ENCODE results near the gene KRTAP5-1.

KRTAP5-1 gene

DNA sequence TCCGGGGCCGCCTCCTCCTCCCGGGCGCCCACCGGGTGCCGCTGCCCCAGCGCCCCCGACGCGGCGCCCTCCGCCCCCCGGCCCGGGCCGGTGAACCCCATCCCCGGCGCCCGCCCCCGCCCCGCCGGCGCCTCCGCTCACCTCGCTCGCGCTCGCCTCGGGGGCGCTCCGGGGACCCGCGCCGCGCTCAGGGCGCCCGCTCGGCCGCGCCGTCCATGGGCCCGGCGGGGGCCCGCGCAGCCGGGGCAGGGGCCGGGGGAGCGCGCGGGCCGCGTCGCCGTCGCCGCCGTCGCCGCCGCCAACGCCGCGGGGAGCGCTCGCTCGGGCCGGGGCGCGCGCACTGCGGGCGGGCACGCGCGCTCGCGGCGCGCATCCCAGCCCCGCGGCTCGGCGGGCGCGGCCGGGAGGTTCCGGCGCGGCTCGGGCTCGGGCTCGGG lies 13.3 kb downstream of the KRTAP5-1 start:
- no peak for DNase-seq

DNA sequence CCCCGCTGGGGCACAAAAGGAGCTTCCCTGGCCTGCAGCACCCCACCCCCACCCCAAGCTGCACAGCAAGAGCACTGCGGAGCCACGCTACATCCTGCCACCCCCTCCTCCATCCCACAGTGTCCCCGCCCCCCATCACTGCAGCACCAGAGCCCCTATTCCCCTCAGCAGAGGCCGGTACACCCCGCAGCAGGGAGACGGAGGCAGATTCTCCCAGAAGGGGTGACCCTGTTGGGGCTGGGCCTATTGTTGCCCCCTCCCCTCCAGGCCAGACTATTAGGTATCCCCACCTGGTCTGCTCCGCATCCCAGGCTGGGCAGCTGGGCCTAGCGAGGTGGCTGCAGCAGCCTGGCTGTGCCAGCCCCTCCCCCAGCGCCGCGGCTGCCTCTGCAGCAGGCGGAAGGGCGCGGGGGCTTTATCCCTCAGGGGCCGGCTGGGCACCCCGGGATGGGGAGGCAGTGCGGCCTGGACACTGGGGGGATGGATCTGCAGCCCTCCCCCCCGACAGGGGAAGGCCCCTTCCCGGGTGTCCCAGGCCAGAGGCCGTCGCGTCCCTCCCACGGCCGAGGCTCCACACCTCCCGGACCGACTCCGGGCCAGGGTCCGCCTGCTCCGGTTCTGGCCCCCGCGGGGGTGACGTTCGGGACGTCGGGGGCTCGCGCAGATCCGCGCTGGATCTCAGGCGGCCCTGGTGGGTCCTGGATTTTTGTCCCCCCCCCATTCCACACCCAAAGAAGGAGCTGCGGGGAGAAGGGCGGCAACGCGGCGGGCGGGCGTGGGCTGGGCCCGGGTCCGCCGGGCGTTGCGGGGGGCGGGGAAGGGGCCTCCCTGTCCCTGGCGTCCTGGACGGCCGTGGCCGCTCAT lies 14.0 kb downstream of the KRTAP5-1 start:
- peak; percentile 72 for DNase-seq

DNA sequence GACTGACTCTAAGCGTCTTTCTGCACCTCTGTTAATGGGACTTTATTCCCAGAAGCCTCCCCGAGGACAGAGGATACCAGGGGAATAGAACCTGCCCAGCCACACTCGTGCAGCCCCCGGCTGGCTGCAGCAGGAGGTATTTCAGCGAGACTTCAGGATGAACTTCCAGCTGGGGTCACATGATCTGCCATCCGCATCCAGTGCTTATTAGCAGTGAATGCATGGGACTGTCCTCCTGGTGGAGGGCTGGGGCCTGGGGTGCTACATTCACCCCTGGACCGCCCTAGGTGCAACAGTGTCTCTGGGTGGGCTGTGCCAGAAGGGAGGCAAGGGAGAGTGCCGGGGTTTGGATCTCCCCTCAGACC lies 14.6 kb downstream of the KRTAP5-1 start:
- DNase-seq = no peak

DNA sequence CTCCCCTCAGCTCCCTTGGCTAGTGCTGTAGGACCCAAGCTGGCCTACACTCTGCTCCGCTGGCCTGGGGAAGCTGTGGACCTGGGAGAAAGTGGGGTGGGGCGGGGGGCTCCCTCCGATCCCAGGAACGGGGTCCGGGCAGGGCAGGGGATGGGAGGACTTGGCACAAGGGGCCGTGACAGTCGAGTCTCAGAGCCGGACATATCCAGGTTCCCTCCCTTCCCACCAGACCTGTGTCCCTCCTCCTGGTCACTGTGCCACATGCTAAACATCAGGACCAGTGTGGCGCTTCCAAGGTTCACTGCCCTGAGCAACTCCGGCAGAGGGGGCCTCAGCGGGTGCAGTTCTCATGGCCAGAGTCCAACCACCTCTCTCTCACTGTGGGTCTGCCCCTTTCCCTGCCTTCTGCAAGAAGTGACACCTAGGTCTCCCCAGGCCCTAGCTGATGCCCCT lies 15.1 kb downstream of the KRTAP5-1 start:
- no peak for DNase-seq

DNA sequence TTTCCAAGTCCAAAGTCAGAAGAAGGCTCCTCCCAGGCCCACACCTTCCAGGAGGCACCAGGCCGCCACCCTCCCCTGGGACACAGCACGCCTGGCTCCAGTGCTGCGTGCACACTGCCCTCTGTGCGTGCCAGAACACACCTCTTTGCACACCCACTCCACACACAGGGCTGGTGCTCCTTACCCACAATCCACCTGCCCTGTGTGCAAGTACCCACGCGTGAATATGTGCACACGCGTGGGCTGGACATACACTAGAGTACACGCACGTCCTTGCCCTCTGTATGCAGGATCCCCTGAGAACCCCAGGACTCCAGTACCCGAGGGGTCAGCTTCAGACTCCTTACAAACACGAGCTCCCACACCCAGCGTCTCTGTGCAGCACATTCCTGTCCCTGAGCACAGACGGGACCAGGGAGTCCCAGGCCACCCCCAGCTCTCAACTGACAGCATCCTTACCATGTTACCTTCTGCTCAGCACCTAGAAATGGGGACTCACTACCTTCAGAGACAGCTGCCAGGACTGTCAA lies 15.8 kb downstream of the KRTAP5-1 start:
- no peak for DNase-seq

DNA sequence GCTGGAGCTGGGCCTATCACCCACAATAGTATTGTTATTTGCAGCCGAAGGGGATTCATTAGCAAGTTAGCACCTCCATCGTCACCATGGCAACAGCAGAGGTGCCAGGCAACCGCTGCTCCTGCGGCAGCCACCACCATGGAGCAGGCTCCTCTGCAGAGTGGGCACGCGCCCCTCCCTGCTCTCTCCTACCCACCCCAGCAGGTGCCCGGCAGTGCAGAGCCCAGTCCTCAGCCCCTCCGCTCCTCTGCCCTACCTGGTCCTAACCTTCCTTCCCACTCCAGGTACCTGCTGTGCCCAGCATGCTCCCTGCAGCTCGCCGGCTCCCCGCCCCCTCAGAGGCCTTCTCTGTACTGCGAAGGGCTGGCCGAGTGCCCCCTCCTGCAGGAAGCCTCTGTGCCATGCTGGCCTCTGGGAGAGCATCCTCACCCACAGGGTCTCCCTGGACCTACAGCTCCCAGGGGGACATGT lies 16.6 kb downstream of the KRTAP5-1 start:
- DNase-seq = no peak

DNA sequence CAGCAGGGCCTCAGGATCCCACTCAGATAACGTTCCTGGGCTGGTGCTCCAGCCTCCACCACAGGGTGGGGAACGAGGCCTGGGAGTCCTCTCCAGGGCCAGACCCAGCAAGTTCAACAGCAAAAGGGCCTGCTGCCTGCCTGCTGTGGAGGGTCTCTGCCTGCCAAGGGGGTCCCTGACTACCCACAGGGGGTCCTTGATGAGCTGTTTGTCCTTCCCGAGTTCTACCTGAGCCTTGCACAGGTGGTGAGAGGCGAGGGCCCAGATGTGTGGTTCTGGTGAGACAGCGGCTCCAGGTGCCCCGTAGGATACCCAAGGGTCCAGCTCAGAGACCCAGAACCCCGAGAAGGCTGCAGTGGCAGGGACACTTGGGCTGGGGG lies 17.4 kb downstream of the KRTAP5-1 start:
- DNase-seq = no peak

DNA sequence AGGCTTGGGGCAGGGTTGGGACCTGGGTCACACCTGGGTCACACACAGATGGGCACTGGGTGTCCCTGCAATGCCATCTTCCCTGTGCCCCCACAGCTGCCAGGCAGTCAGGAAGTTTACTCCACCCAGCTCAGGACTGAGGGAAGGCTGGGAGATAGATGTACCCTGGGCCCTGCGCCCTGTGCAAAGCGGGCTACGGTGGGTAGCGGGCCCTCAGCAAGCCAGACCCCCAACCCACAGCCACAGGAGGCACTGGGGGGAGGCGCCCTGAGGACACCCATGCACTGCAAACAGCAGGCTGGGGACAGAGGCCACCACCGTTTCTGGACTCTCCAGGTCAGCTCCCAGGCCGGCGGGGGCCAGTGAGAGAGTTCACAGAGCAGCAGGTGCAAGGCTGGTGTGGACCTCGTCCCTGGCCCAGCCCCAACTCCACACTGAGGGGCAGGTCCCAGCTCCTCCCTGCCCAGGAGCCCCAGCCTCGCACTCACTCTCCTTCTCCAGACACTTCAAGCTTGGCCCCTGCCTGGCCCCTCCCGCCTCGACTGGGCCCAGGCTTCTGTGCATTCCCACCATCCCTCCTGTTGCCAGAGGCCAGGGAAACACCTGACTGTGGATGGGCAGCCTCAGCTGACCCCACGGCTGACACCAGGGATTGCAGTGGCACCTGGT lies 17.9 kb downstream of the KRTAP5-1 start:
- DNase-seq = no peak

DNA sequence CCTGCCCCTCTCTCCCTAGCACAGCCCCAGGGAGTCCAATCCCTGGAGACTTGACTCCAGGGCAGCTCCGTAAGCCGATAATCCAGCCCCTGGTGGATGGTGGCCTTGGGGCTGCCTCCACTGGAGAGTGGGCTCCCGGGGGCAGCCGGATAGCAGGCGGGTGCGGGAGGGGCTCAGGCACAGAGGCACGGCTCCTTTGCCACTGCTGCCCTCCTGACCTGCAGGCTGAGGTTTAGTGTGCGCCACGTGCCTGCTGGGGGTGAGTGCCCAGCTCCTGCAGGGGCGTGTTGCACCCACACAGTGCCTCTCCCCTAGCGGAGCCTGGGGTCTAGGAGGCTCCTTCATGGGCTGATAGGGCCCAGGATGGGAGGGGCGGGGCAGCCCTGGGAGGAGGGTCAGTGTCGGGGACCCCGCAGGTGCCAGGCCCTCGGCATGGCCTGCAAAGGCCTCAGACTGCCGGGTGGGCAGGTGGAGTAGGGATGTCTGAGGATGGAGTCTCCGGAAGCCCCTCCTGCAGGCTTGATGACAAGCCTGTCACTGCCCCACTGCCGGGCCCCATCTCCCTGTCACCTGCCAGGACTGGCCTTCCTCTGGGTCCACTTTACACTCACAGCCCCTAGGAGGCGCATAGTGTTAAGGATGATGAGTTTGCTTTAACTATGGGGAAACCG lies 18.6 kb downstream of the KRTAP5-1 start:
- no peak for DNase-seq

DNA sequence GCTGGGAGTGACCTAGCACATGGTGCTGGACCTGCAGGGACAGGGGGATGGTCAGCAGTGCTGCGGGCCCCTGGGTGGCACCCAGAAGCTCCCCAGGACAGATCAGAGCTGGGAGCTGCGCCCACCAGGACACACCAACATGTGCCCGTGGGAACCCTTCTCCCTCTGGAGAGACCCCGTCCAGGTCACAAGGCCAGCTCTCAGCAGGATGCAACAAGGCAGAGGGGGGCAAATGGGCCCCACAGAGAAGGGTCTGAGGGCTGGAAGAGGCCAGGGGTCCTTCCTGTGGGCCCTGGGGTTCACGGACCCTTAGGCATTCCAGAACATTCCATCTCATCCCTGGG lies 19.2 kb downstream of the KRTAP5-1 start:
- no peak for DNase-seq

DNA sequence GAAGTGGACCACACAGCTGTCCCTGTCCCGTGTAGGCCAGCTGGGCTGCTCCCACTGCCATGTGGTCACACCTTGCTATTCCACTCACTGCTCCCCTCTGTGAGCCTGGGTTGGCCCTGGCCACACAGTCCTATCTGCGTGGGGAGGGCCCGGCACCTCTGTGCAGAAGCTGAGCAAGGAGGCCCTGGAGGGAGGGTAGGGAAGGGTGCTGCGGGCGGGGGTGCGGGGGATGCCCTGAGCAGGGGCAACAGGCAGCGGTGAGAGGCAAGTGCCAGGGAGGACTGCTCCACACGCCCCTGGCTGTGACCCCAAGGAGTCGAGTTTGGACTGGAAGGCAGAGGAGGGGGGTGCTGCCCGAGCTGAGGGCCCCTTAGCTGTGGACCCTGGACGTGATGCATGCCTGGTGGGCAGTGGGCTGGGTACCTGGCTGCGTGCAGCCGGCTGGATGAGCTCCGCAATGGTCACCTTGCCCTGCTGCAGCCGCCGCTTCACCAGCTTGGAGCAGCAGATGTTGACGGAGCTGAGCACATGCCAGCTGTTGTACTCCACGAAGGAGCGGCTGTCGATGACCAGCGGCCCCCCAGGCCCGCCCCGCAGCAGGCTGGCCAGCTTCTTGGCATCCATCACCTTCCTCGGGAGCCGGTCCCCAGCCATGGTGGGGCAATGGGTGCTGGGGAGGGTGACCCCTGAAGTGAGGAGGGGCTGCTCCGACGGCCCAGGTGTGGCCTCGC lies 19.7 kb downstream of the KRTAP5-1 start:
- DNase-seq = no peak

DNA sequence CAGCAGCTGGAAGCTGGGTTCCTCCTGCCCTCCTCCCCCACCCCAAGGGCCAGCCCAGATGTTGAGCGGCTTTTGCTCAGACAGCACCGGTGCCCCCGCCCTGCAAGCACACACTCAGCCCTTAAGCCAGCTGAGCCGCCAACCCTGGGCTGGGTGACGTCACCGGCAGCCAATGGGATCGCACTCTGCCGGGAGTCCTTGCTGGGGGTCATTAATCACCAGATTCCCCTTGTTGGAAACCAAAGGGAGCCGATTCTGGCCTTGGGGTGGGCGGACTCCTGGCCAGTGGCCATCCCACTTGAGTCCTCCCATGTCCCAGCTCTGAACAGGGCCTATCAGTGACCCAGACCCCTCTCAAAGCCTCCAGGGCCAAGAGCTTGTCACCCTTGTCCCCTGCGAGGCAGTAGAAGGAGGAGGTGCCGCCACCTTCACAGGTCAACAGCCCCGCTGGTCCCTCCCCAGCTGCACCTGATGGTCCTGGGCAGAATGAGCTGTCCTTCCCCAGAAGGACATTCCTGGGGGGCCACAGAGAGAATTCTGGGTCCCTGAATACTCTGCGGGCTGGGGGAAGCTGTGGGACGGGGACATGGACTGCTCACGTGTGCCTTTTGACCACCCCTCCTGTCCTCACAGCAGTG lies 20.4 kb downstream of the KRTAP5-1 start:
- peak; percentile 63 for DNase-seq

DNA sequence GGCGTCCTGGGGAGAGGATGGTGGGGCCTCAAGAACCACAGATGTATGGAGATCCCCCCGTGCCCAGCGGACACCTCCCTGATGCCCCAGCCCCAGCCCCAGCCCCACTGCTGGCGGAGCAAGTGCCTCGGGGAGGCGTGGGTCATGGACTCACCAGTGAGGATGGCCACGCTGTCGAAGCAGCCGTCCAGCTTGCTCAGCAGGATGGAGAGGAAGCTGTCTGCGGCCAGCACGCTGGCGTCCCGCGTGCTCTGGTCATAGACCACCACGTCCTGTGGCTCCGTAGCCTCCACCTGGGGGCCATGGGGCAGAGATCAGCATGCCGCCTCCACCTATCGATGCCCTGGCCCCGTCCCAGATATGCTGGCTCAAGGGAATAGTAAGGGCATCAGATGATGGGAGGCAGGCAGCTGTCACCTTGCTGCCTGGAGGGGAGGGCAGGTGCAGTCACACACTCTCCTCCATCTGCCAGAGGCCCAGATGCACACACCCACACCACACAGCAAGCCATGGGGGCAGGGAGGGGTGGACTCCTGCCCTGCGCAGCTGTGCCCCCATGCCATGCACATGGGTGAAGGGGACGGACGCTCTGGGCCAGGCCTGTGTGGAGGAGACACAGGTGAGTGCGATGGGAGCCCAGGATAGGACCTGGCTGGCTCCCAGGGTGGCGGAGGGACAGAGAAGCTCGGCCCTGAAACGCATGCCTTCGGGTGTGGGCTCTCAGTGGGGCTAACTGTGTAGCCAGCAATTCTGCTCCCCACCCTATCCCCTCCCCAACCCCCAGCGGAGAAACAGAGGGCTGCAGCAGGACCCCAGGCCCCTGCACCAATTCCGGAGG lies 21.2 kb downstream of the KRTAP5-1 start:
- DNase-seq = no peak

DNA sequence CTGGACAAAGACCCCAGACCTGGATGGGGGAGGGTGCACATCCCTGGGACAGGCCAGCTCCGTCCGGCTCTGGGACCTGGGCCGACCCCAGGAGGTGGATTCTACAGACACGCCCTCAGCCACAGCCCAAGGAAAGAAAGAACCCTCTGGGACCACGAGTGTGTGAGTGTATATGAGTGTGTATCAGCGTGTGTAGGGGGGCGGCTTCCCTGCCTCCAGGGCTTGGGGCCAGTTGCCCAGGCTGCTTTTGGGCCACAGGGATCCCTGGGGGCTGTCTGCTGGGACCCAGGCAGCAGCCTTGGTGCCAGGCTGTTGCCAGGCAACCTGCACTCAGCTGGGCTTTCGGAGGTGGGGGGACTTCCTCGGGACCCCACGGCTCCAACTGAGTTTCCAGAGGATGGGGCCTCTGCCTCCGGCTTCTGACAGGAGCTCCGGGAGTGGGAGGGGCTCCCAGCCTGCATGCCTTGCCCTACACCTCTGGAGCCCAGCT lies 21.9 kb downstream of the KRTAP5-1 start:
- no peak for DNase-seq

DNA sequence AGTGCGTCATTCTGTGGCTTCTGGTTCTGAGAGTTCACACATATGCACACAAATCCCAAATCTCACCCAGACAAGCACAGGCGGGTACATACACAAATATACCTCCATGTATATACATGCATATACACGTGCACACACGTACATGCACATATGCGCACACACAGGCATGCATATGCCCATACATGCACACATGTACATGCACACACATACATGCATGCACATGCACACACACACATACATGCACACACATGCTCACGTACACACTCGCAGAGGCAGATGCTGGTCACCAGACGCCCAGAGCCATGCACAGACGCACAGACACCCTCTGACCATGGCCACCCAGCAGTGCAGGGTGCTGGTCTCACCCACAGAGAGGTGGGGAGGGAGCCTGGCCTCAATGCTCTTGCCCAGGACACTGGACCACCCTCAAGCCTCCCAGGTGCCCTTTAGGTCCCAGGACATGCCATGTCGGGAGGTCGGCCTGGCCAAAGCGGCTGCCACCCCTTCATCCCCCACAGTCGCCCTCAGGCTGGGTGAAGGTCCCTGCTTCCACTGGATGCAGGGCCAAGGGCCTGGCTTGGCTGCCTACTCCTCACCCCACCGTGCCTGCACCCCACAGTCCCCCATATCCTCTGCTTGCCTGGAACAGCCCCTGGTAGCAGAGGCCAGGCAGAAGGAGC lies 22.5 kb downstream of the KRTAP5-1 start:
- DNase-seq = no peak

DNA sequence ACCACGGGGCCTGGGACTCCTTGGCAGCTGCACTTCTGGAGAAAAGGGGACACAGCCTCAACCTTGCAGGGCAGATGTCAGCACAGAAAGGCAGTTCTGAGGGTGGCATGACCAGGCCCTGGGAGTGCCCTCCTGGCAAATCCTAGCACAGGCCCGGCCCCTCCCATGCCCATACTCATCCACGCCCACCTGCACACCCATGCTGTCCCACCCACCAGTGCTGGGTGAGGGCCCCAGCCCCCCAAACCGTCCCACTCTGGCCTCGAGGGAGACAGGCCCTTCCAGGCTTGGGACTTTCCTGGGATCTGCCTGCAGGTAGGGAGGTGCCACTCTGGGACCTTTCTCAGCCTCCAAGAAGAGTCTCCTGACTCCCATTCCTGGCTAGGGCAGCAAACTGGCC lies 23.1 kb downstream of the KRTAP5-1 start:
- no peak for DNase-seq

DNA sequence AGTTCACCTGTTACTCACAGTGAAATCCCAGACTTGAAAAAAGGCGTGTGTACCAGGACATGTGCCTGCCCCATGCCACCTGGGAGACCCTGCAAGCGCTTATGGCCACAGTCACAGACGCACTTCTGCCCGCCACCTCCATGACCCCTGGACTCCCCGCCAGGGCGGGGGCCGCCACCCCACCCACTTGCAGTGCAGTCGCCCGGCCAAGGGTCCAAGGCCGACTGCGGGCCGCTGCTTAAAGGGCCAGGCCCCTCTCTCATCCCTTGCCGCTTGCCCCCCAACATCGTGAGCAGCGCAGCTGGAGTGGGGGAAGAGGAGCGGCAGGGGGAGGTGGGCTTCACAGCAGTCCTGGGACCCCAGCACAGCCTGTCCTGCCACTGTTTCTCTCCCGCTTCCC lies 23.8 kb downstream of the KRTAP5-1 start:
- no peak for DNase-seq

DNA sequence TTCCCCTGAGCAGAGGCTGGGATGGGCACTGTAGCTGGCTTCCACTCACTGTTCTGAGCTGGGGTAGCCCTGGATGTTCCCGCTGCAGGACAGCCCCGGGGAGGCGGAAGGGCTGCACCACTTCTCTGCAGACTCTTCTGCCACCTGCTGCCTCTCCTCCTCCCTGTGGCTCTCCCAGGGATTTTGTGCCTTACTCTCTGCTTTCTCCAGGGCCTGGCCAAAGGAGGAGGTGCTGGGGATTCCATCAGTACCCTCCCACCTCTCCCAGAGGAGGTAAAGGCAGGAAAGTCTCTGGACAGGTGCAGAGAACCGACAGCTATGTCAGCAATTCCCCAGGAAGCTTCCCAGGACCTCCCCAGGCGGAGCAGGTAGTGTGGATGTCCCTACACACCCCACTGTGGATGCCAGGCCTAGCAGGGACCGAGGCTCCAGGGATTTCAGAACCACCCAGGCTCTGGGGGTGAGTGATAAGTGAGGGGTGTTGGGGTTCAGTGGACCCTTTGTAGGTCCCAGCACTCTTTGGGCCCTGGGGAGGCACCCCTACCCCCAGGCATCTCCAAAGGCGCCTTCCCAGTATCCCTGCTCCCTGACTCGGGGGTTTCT lies 24.3 kb downstream of the KRTAP5-1 start:
- no peak for DNase-seq

DNA sequence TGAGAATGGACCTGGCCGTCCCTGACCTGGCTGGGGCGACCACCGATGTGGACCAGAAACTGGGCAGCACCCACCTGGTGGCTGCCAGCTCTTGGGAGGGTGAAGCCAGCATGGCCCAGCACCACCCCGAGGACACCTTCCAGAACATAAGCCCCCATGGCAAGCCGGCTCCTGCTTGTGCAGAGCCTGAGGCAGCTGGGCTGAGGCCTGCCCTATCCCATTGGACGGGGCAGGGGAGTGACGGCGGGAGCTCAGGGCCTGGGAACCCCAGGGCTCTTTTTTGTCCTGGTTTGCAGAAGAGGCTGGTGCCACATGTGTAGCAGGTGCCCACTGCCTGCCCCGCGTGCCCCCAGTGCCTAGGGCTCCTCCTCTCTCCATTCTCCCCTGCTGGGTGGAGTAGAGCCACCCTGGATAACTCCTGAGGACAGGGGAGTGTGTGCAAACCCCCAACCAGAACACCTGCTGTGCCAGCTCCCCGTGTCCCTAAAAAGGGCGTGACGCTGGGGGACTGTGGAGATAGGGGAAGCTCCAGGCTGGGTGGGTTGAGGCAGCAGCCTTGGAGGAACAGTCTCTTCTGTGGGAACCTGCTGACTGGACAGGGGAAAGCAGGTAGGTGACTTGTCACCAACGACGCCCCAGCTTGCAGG lies 25.0 kb downstream of the KRTAP5-1 start:
- no peak for DNase-seq

Data from right kidney (tissue), 1 donor.